Activated CD4-positive, alpha-beta T cell treated with anti-CD3 and anti-CD28 coated beads for 36 hours (primary cell): ENCODE results near the gene PODXL. TPM values are rescaled to one million over a fixed set of nuclear protein-coding genes. Genes with fewer than 3 reads are reported as not detected.
"Not testable (repeated sequence)": the region's sequence is repeated elsewhere in the genome, so short reads cannot be mapped to it uniquely, and the experiment has no call there.

Source experiments
- ATAC-seq: fragments of 200-7000 bp; cut with Tn5 transposase; one replicate; pipeline ENCODE4 v1.10.0; 2021; ENCODE audit warnings: mild to moderate bottlenecking, moderate library complexity
- CTCF ChIA-PET: fragments of 350-600 bp; sonication (Branson Sonifier 250); formaldehyde crosslinking; loops from one replicate; lab custom pipeline; 2021; ENCODE audit warnings: antibody characterized with exemption; lab: Charles Lee
- POLR2A ChIA-PET: fragments of 350-600 bp; sonication (Branson Sonifier 250); formaldehyde crosslinking; loops from one replicate; lab custom pipeline; 2021; ENCODE audit warnings: antibody characterized with exemption, inconsistent platforms; lab: Charles Lee
- DNase-seq: peaks from one replicate; pipeline ENCODE4 v3.0.0-alpha.2; 2020
- H3K27ac Mint-ChIP-seq: one replicate; pipeline ENCODE4 v1.8.0; 2021; ENCODE audit warnings: mixed read lengths
- H3K27me3 Mint-ChIP-seq: one replicate; pipeline ENCODE4 v1.8.0; 2021; ENCODE audit warnings: mixed read lengths
- H3K36me3 Mint-ChIP-seq: one replicate; pipeline ENCODE4 v1.8.0; 2021; ENCODE audit warnings: low read depth, mixed read lengths
- H3K4me1 Mint-ChIP-seq: one replicate; pipeline ENCODE4 v1.8.0; 2021; ENCODE audit warnings: mixed read lengths
- H3K4me3 Mint-ChIP-seq: one replicate; pipeline ENCODE4 v1.8.0; 2021; ENCODE audit warnings: mild to moderate bottlenecking, moderate library complexity, mixed read lengths
- H3K9me3 Mint-ChIP-seq: one replicate; pipeline ENCODE4 v1.8.0; 2021; ENCODE audit warnings: low read depth, mixed read lengths
- intact Hi-C, 2 experiments: fragments of 100-400 bp; cut with DNase I in 1 of 2; cut with micrococcal nuclease in 1 of 2; formaldehyde crosslinking; loops; one replicate each; pipeline versions ENCODE4 v1.14.2 to v1.15.1; 2022 to 2024; cut with DNase I, micrococcal nuclease
- total RNA-seq, 2 experiments: library from RNA; stranded (reverse); gene quantifications; one replicate each; pipeline ENCODE4 v1.2.3, GENCODE V29; 2021

PODXL gene
- total RNA-seq, 2 experiments from 2014 or later: 0.48 to 0.49 TPM

GRCh38 chr7:131487217-131487616 is 69.2 kb downstream of the PODXL start:
- no peak for DNase-seq
- H3K4me3 Mint-ChIP-seq: no peak overlapping the region
- H3K9me3 Mint-ChIP-seq: no peaks in the 10 kb centered on the region
- peak overlapping the region; percentile 9 for H3K27ac Mint-ChIP-seq
- peak; percentile 53 for ATAC-seq
- no peaks in the 10 kb centered on the region for H3K4me1 Mint-ChIP-seq
- intact Hi-C loops: no loop called here
- no peaks in the 10 kb centered on the region for H3K27me3 Mint-ChIP-seq
- ChIA-PET CTCF (interaction anchor here (0.6 to 1.6 kb wide), 3 partner anchors 25 to 661 kb away, joined by 3 read pairs; no protein-coding TSS in a partner anchor), POLR2A (no interaction called here)
- H3K36me3 Mint-ChIP-seq: peaks cover 4% of the 10 kb centered on the region

- intact Hi-C loops: no loop called here
- ChIA-PET CTCF (interaction anchor here (0.6 to 1.6 kb wide), 4 partner anchors 26 to 660 kb away, joined by 3 read pairs; no protein-coding TSS in a partner anchor), POLR2A (no interaction called here)
- Mint-ChIP-seq H3K4me1 (no peaks in the 10 kb centered on the region), H3K36me3 (peaks cover 4% of the 10 kb centered on the region), H3K27me3 (no peaks in the 10 kb centered on the region), H3K4me3 (no peak overlapping the region), H3K27ac (no peak overlapping the region), H3K9me3 (no peaks in the 10 kb centered on the region)
- ATAC-seq (no peak), DNase-seq (no peak)
Measured at GRCh38 chr7:131486346-131486745, 70.1 kb downstream of the PODXL start.

- intact Hi-C loops: no loop called here
- POLR2A ChIA-PET: interaction anchor here (0.7 kb wide), 1 partner anchor 527 kb away, joined by 3 read pairs; no protein-coding TSS in a partner anchor
- H3K4me1 Mint-ChIP-seq: no peaks in the 10 kb centered on the region
- H3K36me3 Mint-ChIP-seq: peaks cover 6% of the 10 kb centered on the region
- DNase-seq (no peak), ATAC-seq (no peak)
- H3K27ac Mint-ChIP-seq: no peak overlapping the region
- H3K27me3 Mint-ChIP-seq: no peaks in the 10 kb centered on the region
- H3K4me3 Mint-ChIP-seq: no peak overlapping the region
- CTCF ChIA-PET: interaction anchor here (0.6 to 1.8 kb wide), 2 partner anchors 9 to 31 kb away, joined by 3 to 4 read pairs; no protein-coding TSS in a partner anchor
- no peaks in the 10 kb centered on the region for H3K9me3 Mint-ChIP-seq
Measured at GRCh38 chr7:131483586-131483985, 72.8 kb downstream of the PODXL start.

GRCh38 chr7:131482800-131483199 is 73.6 kb downstream of the PODXL start:
- intact Hi-C loops: no loop called here
- POLR2A ChIA-PET: no interaction called here
- ATAC-seq (no peak), DNase-seq (no peak)
- H3K4me1 Mint-ChIP-seq: no peaks in the 10 kb centered on the region
- no peaks in the 10 kb centered on the region for H3K27me3 Mint-ChIP-seq
- no peak overlapping the region for H3K4me3 Mint-ChIP-seq
- peaks cover 6% of the 10 kb centered on the region for H3K36me3 Mint-ChIP-seq
- CTCF ChIA-PET: interaction anchor here (0.6 to 1.8 kb wide), 3 partner anchors 10 to 63 kb away, joined by 3 to 4 read pairs (median 3); no protein-coding TSS in a partner anchor
- H3K27ac Mint-ChIP-seq: no peak overlapping the region
- no peaks in the 10 kb centered on the region for H3K9me3 Mint-ChIP-seq

- Mint-ChIP-seq H3K27me3 (no peaks in the 10 kb centered on the region), H3K4me3 (no peak overlapping the region), H3K4me1 (no peaks in the 10 kb centered on the region), H3K36me3 (peaks cover 7% of the 10 kb centered on the region), H3K9me3 (no peaks in the 10 kb centered on the region), H3K27ac (no peak overlapping the region)
- ChIA-PET POLR2A (no interaction called here), CTCF (no interaction called here)
- no peak for DNase-seq
- ATAC-seq: no peak
- intact Hi-C loops: no loop called here
Measured at GRCh38 chr7:131480384-131481315, 75.8 kb downstream of the PODXL start.

- Mint-ChIP-seq H3K4me3 (no peak overlapping the region), H3K36me3 (peaks cover 27% of the 10 kb centered on the region), H3K9me3 (no peaks in the 10 kb centered on the region), H3K27ac (no peak overlapping the region), H3K4me1 (no peaks in the 10 kb centered on the region), H3K27me3 (no peaks in the 10 kb centered on the region)
- intact Hi-C loops: no loop called here
- POLR2A ChIA-PET: no interaction called here
- CTCF ChIA-PET: interaction anchor here (0.7 to 1.6 kb wide), 3 partner anchors 16 to 580 kb away, joined by 3 to 4 read pairs (median 3); no protein-coding TSS in a partner anchor
- DNase-seq (no peak), ATAC-seq (no peak)
Measured at GRCh38 chr7:131476740-131477139, 79.7 kb downstream of the PODXL start.

GRCh38 chr7:131471250-131472004 is 85.0 kb downstream of the PODXL start:
- H3K27ac Mint-ChIP-seq: no peak overlapping the region
- H3K4me3 Mint-ChIP-seq: no peak overlapping the region
- no peaks in the 10 kb centered on the region for H3K4me1 Mint-ChIP-seq
- intact Hi-C loops: no loop called here
- ChIA-PET POLR2A (no interaction called here), CTCF (interaction anchor here (1.2 kb wide), 1 partner anchor 24 kb away, joined by 5 read pairs; no protein-coding TSS in a partner anchor)
- no peaks in the 10 kb centered on the region for H3K27me3 Mint-ChIP-seq
- DNase-seq (no peak), ATAC-seq (no peak)
- no peaks in the 10 kb centered on the region for H3K9me3 Mint-ChIP-seq
- H3K36me3 Mint-ChIP-seq: peaks cover 49% of the 10 kb centered on the region

GRCh38 chr7:131467788-131468187 is 88.6 kb downstream of the PODXL start:
- ATAC-seq: no peak
- CTCF ChIA-PET: no interaction called here
- Mint-ChIP-seq H3K36me3 (peaks cover 51% of the 10 kb centered on the region), H3K9me3 (no peaks in the 10 kb centered on the region), H3K4me3 (no peak overlapping the region), H3K4me1 (no peaks in the 10 kb centered on the region), H3K27me3 (no peaks in the 10 kb centered on the region), H3K27ac (no peak overlapping the region)
- POLR2A ChIA-PET: no interaction called here
- intact Hi-C loops: no loop called here
- DNase-seq: no peak

GRCh38 chr7:131466735-131467365 is 89.6 kb downstream of the PODXL start:
- Mint-ChIP-seq H3K4me3 (no peak overlapping the region), H3K4me1 (no peaks in the 10 kb centered on the region), H3K9me3 (no peaks in the 10 kb centered on the region), H3K27me3 (no peaks in the 10 kb centered on the region), H3K36me3 (peaks cover 47% of the 10 kb centered on the region), H3K27ac (no peak overlapping the region)
- POLR2A ChIA-PET: interaction anchor here (0.5 kb wide), 1 partner anchor 195 kb away, joined by 4 read pairs; no protein-coding TSS in a partner anchor
- ATAC-seq (no peak), DNase-seq (peak; percentile 5)
- intact Hi-C loops: no loop called here
- CTCF ChIA-PET: interaction anchor here (0.6 to 1.1 kb wide), 2 partner anchors 33 to 427 kb away, joined by 3 to 4 read pairs; no protein-coding TSS in a partner anchor

- CTCF ChIA-PET: interaction anchor here (1.8 kb wide), 1 partner anchor 12 kb away, joined by 7 read pairs; no protein-coding TSS in a partner anchor
- H3K36me3 Mint-ChIP-seq: peaks cover 28% of the 10 kb centered on the region
- H3K27me3 Mint-ChIP-seq, intact Hi-C loops, H3K27ac Mint-ChIP-seq, DNase-seq, H3K9me3 Mint-ChIP-seq, H3K4me1 Mint-ChIP-seq, ATAC-seq, H3K4me3 Mint-ChIP-seq, POLR2A ChIA-PET: not testable (repeated sequence)
Measured at GRCh38 chr7:131462715-131463114, 93.7 kb downstream of the PODXL start.

GRCh38 chr7:131462059-131462458 is 94.4 kb downstream of the PODXL start:
- Mint-ChIP-seq H3K9me3 (no peaks in the 10 kb centered on the region), H3K27ac (no peak overlapping the region), H3K4me3 (no peak overlapping the region), H3K4me1 (peaks cover 2% of the 10 kb centered on the region), H3K36me3 (peaks cover 25% of the 10 kb centered on the region), H3K27me3 (no peaks in the 10 kb centered on the region)
- CTCF ChIA-PET: no interaction called here
- POLR2A ChIA-PET: no interaction called here
- DNase-seq (no peak), ATAC-seq (no peak)
- intact Hi-C loops: no loop called here
